GM19395 (cell line): ENCODE data around the gene RAB15.

Source experiments
- ATAC-seq: cut with Tn5 transposase; IDR thresholded peaks from one replicate; pipeline ENCODE4 v1.9.1; 2021; ENCODE audit warnings: mild to moderate bottlenecking, moderate library complexity; ENCODE audit not compliant: unreplicated experiment

Gene RAB15

DNA sequence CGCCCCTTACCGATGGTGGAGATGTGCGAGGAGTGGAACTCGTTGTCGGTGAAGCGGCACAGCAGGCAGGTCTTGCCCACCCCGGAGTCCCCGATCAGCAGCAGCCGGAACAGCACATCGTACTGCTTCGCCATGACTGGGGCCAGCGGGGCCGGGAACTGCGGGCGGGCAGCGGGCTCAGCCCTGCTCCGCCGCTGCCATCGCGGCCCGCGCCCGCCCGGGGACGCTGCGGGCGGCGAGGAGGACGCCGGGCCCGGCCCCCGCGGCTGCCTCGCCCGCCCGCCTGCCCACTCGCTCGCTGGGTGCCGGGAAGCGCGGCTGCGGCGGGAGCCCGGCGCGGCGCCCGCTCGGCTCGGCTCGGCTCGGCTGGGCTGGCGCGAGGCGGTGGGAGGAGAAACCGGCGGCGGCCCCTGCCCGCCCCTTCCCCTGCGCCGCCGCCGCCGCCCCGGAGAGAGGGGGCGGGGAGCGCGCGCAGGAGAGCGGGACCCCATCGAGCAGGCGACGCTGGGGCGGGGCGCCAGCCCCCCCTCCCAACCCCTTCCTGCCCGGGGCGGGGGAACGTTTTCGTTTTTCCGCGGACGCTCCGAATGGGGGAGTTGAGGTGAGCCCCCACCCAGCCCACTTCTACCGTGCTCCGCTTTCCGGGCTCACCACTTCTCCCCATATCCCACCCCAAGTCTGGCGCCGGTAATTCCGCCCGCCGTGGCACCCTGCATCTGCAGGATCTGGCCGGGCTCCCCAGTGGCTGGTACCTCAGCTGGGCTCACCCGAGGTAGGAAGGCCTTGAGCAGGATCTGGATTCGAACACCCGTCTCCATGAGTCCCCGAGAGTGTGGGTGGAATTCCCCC lies at the start of gene RAB15:
Gene RAB15 (minus strand): TSS at position 394 of the 849 bp plus-strand sequence. CDS start 260 bp downstream, at position 134.
- ATAC-seq: peak; percentile 58

DNA sequence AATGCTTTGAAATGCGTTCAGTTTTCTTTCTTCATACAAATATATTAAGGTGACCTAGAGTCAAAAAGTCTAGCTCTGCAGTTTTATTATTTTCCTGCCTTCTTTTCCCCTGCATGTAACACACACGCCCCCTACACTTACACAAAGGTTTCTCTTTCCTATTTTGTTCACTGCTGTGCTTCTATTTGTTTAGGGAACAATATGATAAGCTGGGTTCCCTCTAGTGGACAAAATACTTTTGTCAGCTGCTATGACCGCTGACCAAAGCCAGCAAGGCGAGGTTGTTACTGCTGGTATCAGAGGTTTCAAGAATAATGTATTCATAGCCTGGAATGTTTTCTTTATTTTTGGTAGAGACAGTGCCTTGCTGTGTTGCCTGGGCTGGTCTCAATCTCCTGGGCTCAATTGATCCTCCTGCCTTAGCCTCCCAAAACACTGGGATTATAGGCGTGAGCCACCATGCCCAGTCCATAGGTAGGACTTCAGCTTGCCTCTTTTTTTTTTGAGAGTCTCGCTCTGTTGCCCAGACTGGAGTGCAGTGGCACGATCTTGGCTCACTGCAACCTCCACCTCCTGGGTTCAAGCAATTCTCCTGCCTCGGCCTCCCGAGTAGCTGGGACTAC lies 47.9 kb upstream of the RAB15 start:
- ATAC-seq: peak; percentile 66

DNA sequence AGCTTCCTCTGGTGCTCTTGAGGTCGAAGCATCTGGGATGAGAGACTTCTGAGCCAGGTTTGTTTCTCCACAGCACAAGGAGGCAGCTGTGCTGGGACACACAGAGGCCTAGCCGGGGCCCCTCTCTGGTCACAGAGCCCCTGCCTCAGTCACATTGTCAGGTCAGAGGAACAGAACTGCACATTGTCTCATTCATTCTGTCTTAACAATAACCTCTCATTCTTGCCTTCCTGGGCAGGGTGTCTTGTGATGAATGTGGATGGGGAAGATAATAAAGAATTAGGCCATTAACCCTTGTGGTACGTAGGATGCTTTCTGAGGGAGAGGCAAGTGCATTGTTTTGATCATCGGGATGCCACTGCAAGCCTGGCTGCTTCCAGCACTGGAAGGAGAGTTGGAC lies 44.3 kb upstream of the RAB15 start:
- ATAC-seq: no peak

DNA sequence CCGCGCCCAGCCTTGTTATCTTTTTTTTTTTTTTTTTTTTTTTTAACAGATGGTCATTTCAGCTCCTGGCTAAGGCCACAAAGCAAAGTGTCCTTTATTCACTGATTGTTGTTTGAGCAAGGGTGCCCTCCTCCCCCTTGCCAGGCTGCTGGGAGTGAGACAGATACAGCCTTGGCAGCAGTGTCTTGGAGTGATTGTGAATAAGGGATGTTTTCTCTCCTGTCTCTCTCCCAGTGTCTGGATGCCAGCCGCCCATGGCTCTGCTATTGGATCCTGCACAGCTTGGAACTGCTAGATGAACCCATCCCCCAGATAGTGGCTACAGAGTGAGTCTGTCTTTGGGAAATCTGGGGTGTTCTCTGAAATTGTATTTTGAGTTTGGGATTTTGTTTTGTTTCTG lies 43.3 kb upstream of the RAB15 start:
- no peak for ATAC-seq

DNA sequence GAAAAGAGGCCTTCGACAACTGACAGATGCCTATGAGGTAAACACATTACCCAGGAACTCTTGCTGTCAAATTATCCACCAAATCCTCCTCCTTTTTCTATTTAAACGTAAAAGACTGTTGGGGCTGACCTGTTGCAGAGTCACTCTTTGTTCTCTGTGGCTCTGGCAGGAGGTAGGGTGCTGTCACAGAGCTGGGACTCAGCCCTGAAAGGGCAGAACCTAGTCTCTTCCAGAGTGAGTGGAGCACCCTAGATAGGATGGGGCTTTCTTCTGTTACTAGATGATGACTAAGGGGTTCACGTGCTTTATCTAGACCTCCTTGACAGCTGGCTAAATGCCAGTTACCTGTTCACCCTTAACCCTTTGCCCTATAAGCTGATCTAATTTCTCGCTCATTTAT lies 40.2 kb upstream of the RAB15 start:
- ATAC-seq: no peak

DNA sequence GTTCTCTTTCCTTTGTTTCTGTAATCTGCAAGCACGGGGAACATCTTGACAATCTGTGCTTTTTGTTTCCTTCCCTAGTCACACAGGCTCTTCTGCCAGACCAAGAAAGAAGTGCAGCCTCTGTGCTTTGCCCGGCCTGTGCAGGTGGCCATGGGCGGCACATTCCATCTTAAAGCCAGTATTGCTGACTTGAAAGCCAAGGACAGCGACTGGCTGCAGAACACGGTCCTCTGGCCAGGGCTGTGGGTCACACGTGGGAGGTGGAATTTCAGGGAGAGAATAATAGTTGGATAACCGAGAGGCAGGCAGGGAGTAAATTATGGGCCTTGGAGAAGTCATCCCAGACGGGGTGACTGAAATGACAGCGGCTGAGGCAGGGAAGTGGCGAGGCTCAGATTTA lies 39.4 kb upstream of the RAB15 start:
- ATAC-seq: no peak

DNA sequence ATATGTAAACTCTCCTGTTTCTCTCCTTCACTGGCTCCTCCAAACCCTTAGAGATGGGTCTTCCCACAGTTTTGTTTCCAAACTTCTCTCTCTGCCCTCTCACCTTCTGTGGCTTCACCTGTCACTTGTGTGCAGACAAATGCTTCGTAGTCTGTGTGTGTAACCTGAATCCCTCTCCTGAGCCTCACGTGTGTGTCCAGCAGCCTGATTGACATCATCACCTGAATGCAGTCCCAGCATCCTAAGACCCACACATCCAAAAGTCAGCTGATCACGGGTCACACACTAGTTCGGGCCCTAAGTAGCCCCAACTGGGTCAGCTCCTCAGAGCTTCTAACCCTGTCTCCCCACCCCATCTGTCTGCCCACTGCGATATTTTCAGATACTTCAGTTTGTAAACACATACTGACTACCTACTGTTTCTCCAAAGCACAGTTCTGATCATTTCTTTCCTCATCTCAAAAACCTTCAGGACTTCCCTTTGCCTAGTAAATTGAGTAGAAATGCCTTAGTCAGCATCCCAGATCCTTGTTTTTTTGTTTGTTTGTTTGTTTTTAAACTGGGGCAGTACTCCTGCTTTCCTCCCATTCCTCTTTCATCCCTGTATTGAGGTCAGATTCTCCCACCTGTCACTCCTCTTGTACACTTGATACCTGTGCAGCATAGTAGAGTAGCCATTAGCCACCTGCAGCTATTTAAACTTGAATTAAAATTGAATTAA lies 38.2 kb upstream of the RAB15 start:
- no peak for ATAC-seq

DNA sequence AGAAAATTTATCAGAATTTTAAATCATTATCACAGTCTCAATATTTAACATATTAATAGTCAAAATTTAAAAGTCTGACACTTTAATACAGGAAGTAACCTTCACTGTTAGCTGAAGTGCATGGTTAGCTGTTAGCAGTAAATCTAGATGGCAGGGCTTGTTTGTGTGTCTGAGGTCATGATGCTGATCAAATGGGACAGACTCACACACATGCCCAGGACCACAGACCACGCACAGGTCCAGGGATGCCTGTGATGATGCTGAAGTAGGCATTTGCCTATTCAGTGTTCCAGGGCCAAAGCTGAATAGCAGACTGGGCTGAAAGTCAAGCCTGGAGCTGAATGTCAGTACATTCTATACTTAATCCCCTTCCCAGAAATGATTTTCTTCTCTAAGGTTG lies 35.1 kb upstream of the RAB15 start:
- ATAC-seq: no peak

DNA sequence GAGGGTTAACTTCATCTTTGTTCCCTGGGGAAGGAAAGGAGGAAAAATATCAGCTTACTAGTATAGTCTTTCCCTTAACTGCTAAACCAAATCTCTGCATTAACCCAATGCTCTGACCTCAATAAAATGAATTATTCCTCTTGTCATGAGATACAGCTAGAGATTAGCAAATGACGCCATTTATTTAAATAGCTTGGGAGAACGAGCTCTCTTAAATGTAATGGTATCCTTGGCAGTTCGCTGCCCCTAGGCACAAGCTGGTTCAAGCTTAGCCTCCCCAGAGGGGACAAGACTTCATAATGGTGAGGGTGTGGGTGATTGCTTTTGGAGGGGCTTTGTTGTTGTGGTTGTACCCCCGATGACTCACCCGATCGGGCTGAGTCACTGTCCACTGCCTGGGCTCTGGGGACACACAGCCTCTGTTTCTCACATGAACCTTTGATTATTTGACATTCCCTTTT lies 34.2 kb upstream of the RAB15 start:
- no peak for ATAC-seq

DNA sequence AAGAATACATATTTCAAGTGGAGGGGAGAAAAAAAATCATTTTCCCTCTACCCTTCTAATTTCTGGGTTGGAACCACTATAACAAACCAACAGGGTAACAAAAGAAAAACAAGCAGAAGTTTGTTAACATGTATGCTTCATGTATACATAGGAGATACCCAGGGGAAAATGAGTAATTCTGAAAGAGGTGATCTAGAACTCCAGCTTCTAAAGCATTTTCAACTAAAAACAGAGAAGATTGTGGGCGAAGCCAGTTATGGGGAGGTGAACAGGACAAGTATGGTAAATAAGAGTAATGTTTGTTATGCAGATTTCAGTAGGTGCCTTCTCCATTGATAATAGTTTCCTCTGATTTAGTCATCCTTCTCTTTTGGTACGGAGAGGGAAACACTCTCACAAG lies 31.3 kb upstream of the RAB15 start:
- peak; percentile 64 for ATAC-seq

DNA sequence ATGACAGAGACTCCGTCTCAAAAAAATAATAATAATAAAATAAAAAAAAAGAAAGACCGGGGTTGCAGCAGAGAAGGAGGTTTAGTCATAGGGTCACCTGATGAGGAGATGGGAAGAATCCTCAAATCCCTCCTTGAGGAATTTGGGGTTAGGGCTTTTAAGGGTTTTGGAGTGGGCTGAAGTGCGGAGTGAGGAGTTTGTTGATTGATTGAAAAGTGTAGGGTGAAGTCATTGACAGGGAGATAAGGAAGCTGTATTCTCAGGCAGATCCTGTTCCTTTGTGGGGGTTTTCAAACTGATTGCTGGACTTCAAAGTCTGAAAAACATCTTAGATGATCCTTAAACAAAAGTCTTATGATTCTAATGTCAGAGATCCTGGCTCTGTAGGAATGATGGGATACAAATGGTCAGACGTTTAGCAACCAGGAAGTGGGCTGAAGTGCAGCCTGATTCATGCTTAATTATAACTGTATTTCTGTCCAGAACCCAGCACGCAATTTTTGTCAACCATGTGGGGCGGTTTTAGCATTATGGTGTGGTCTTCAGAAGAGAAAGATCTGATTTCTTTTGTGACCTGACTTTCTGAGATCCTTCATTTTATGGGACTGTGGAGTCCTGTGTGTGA lies 30.6 kb upstream of the RAB15 start:
- no peak for ATAC-seq

DNA sequence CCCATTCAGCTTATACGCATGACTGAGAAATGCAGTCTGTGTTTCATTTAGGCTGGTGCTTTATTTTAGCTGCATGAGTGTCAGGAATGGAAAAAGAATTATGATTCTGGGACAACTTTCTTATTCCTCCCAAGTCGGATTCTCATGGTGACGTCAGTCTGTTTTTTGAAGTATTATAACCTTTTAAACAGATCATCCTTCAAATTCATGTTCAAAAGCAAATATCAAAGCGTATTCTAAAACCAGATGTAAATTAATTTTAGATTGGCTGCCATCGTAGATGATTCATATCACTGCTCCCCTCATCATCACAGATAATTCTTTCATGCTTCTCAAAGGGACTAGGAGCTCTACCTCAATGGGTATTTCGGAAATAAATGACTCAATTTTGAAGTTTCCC lies 29.6 kb upstream of the RAB15 start:
- ATAC-seq: no peak

DNA sequence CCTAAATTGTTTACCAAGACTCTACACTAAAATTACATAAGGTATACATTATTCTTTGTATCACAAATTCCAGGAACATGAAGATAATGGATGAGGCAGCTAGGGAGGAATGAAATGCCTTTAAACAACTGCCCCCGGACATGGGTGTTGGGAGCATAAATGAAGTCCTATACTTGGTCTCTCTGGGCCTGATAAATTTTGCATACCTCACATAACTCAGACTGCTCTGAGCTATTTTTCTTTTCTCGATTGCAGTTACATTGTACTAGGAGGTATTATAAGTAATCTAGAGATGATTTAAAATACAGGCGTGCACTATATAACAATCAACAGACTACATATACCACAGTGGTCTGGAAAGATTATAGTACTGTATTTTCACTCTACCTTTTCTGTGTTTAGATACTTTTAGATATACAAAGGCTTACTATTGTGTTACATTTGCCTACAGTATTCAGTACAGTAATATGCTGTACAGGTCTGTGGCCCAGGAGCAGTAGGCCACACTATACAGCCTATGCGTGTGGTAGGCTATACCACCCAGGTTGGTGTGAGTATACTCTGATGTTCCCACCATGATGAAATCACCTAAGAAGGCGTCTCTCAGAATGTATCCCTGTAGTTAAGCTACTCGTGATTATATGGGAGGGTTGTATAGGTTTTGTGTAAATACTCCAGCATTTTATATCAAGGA lies 28.9 kb upstream of the RAB15 start:
- no peak for ATAC-seq

DNA sequence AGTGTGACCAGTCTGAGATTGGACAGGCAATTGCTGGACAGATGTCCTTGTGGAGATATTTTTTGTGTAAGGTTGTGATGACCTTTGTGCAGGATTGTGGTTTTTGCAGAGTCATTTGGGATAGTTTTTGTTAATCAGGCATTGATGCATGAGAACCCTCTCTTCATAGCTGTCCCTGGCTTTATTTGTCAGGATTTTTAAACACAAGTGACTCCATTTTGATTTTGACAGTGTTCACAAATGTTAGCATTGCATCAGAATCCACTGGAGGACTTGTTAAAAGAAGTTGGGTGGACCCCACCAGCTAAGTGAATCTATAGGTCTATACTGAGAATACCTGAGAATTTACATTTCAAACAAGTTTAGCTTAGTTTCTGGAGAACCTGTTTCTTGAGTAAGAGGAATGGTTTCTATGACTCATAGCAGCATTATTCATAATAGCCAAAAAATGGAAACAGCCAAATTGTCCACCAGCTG lies 26.4 kb upstream of the RAB15 start:
- ATAC-seq: no peak

DNA sequence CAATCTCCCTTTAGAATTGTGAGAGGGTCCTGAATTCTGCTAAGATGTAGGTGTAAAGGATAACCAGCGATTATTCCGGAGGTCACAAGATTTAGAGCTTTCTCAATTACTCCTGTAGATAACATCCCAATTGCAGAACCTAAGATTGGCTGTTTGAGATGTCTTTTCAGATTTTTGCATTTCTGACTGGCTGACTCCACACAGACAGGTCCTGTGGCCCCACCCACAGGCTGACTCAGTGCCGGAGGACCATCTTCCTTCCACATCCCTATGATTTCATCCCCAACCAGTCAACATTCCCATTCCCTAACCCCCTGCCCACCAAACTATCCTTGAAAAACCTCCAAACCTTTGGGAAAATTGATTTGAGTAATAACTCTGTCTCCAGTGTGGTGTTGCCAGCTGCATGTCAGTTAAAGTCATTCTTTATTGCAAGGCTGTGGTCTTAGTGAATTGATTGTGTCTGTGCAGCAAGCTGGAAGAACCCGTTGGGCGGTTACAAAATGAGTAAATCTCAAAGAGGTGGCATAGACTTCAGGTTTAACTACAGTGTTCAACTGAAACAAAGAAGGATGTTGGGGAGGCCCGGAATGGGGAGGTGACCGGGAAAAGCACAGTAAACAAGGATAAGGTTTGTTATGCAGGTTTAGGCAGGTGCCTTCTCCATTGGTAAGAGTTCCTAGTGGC lies 25.1 kb upstream of the RAB15 start:
- no peak for ATAC-seq

DNA sequence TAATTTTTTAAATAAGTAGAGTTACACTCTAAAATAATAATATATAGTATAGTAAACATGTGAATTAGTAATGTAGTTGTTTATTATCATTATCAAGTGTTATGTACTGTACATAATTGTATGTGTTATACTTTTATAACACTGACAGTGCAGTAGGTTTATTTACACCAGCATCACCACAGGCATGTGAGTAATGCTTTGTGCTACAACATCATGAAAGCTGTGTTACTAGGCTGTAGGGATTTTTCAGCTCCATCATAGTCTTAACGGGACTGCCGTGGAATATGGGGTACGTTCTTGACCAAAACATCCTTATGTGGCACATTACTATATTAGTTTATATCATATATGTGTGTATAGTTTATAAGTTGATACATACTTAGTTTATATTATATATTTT lies 23.2 kb upstream of the RAB15 start:
- ATAC-seq: no peak

DNA sequence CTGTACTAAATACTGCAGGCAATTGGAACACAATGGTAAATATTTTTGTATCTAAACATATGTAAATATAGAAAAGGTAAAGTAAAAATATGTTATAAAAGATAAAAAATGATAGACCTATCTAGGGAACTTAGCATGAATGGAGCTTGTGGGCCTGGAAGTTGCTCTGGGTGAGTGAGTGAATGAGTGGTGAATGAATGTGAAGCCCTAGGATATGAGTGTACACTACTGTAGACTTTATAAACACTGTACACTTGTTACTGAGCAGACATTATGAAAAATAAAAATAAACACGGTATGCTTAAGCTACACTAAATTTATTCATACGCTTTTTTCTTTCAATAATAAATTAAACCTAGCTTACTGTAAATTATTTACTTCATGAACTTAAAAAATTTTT lies 22.4 kb upstream of the RAB15 start:
- no peak for ATAC-seq

DNA sequence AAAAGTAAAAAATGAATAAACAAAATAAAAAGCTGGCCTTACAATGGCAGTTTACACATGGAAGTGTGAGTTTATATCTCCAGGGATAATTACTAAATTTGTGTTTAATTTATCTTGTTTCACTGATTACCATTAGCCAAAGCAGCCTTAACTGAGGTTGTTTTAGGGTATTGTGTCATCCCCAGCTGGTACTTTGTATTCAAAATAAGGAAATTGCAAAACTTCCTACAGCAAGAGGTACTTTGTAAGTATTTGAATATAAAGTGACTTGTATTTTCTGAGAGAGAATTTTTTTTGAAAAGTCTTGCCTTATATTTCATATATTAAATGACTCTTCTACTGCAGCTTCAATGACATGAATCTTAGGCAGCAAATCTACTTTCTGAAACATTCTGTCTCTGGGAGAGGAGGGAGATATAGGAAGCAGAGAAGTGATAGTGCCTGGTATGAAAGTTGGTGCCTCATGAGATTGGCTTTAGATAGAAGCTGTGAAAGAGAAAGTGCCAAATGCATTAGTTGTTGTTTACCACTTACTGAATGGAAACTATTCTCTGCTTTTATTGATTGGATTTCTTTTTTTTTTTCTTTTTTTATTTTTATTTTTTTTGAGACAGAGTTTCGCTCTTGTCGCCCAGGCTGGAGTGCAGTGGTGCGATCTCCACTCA lies 21.3 kb upstream of the RAB15 start:
- no peak for ATAC-seq

DNA sequence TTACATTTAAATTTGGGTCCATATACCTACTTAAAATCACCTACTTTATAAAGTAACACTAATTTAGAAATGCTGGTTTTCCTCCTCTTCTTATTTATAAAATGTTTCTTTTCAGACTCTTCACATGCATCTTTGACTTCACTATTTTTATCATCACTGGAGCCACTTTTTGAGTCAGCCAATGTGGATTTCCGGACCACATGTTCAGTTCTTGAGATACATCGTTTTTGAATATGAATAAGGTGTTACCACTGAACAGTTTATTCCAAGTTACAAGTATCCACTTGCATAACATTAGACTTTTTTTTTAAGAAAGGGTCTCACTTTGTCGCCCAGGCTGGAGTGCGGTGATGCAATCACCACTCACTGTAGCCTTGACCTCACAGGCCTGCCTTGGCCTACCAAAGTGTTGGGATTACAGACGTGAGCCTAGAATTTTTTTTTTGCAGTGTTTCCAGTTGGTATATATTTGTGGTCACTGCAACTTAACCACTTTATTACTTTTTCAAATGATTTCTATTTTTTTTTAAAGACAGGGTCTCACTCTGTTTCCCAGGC lies 20.3 kb upstream of the RAB15 start:
- no peak for ATAC-seq
